Cardiac fibroblast (primary cell): ENCODE data around the gene GDE1.
A peak's percentile ranks its signal among the peaks of the same experiment; 100 is the strongest.

Source experiments
- DNase-seq, 2 donors: peaks; one replicate each; pipeline versions ENCODE4 v3.0.0 to v3.0.0-alpha.2; 2010; ENCODE audit warnings: low read depth in 2 of 2
- H3K4me3 ChIP-seq, 2 donors: replicated peaks in 1 of 2; 1 replicate in 1 of 2; 2 replicates in 1 of 2; pipeline ENCODE4 v1.5.1; 2011; ENCODE audit warnings: low read depth in 2 of 2, low read length in 2 of 2, mild to moderate bottlenecking in 2 of 2, moderate library complexity in 1 of 2
- CTCF ChIP-seq: IDR thresholded peaks from one replicate; pipeline ENCODE4 v1.5.1; 2011; ENCODE audit warnings: low read depth, mild to moderate bottlenecking, low read length, inconsistent platforms

Gene GDE1

GRCh38 chr16:19540241-19540970 is 18.5 kb upstream of the GDE1 start:
- TF ChIP-seq CTCF = no peak
- no peak for DNase-seq
- H3K4me3 ChIP-seq = no peak overlapping the region

- TF ChIP-seq CTCF = no peak
Measured at GRCh38 chr16:19532601-19533000, 10.7 kb upstream of the GDE1 start.

GRCh38 chr16:19528666-19529065 is 6.8 kb upstream of the GDE1 start:
- TF ChIP-seq CTCF = no peak

More at GRCh38 chr16:19532601-19533000, 10.7 kb upstream of the GDE1 start:
- H3K4me3 ChIP-seq = no peak overlapping the region
- DNase-seq = no peak

GRCh38 chr16:19527161-19527560 is 5.3 kb upstream of the GDE1 start:
- DNase-seq = no peak
- H3K4me3 ChIP-seq = no peak overlapping the region
- no peak for TF ChIP-seq CTCF

More at GRCh38 chr16:19528666-19529065, 6.8 kb upstream of the GDE1 start:
- no peak overlapping the region for H3K4me3 ChIP-seq
- DNase-seq = no peak

DNA sequence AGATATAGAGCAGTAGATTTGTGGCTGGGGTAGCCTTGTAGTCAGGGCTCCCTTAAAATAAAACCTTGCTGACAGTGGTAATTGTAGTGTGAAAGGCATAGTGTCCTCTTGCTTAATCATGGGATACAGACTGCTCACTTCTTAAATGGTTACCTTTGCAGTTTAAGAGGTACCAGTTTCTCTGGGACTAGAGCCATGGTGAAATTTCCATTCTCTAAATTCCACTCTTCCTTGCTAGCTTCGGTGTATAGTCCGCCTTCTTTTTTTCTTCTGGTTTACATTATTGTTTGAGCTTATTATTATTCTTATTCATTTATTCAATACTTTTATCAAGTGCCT is 3.5 kb upstream of the GDE1 start:
- DNase-seq = no peak
- TF ChIP-seq CTCF = no peak
- no peak overlapping the region for H3K4me3 ChIP-seq

- DNase-seq = peak in 1 of 2 donors; percentile 11
- no peak for TF ChIP-seq CTCF
- peak overlapping the region; percentile 94 to 100 for H3K4me3 ChIP-seq
Measured at GRCh38 chr16:19524616-19525384, 2.9 kb upstream of the GDE1 start.

DNA sequence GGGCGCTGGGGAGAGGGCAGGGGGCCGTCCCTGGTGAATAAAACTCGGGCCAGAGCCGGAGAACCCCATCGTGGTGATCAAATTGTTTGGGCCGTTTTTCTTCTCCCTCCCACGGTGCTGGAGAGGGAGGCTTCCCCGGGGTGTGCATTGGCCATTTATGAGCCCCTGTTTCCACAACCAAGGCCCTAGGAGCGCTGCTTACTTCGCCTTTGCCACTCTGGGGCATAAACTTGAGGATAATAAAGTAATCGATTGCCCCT is 2.4 kb upstream of the GDE1 start:
- TF ChIP-seq CTCF = no peak
- no peak for DNase-seq
- H3K4me3 ChIP-seq = peak overlapping the region; percentile 94 to 100
